Esophagus squamous epithelium (tissue), 4 donors: ENCODE data around the gene RUNDC3A.

ENCODE experiments used
- POLR2A ChIP-seq, 4 donors: fragments of 450-650 bp; IDR thresholded peaks; one replicate each; pipeline ENCODE4 v1.6.1; 2017; ENCODE audit warnings: antibody characterized with exemption in 4 of 4, mild to moderate bottlenecking in 4 of 4, moderate library complexity in 3 of 4
- TF ChIP-seq, protein P1 (sequence below), 6 experiments: fragments of 450-650 bp in 4 of 6; fragments of 200-600 bp in 2 of 6; sonication (generic) in 2 of 6; IDR thresholded peaks; one replicate each; pipeline ENCODE4 v1.5.1; 2016 to 2019; ENCODE audit warnings: antibody characterized with exemption in 6 of 6, mild to moderate bottlenecking in 4 of 6, moderate library complexity in 4 of 6

DNA sequence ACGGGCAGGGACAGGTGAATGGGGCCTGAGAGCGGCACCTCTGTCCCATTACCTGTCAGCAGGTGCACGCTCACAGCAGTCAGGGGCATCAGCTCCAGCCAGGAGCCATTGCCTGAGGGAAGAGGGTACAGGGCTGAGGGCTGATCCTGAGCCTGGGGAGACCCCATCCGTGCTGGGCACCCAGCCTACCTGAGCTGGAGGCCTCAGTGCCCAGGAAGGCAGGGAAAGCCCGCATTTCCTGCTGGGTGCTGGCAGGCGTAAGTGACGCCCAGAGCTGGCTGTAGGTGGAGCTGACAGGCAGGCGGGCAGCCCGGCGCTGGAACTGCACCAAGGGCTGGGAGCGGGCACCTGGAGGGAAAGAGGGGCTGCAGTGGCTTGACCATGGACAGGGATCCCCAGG, 47.8 kb downstream of the RUNDC3A start:
- no peak for TF ChIP-seq POLR2A (IDR thresholded peaks at IDR 0.05)
- TF ChIP-seq, protein P1, sequence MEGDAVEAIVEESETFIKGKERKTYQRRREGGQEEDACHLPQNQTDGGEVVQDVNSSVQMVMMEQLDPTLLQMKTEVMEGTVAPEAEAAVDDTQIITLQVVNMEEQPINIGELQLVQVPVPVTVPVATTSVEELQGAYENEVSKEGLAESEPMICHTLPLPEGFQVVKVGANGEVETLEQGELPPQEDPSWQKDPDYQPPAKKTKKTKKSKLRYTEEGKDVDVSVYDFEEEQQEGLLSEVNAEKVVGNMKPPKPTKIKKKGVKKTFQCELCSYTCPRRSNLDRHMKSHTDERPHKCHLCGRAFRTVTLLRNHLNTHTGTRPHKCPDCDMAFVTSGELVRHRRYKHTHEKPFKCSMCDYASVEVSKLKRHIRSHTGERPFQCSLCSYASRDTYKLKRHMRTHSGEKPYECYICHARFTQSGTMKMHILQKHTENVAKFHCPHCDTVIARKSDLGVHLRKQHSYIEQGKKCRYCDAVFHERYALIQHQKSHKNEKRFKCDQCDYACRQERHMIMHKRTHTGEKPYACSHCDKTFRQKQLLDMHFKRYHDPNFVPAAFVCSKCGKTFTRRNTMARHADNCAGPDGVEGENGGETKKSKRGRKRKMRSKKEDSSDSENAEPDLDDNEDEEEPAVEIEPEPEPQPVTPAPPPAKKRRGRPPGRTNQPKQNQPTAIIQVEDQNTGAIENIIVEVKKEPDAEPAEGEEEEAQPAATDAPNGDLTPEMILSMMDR (IDR thresholded peaks at IDR 0.05) = no peak
